Retinal pigment epithelial cell (primary cell): Measurements from ENCODE around the gene PPP1R14B.

Experiments
- DNase-seq: peaks from one replicate; pipeline ENCODE4 v3.0.0-alpha.2; 2010; ENCODE audit warnings: low read depth
- H3K4me3 ChIP-seq: 2 replicates; pipeline ENCODE4 v1.5.1; 2011; ENCODE audit warnings: mild to moderate bottlenecking, low read length, control low read depth, moderate library complexity
- TF ChIP-seq, protein P1 (sequence below): conservative IDR thresholded peaks from 2 replicates; pipeline ENCODE4 v1.5.1; 2011; ENCODE audit warnings: low read depth, low read length, control low read depth, inconsistent platforms

The PPP1R14B gene

DNA sequence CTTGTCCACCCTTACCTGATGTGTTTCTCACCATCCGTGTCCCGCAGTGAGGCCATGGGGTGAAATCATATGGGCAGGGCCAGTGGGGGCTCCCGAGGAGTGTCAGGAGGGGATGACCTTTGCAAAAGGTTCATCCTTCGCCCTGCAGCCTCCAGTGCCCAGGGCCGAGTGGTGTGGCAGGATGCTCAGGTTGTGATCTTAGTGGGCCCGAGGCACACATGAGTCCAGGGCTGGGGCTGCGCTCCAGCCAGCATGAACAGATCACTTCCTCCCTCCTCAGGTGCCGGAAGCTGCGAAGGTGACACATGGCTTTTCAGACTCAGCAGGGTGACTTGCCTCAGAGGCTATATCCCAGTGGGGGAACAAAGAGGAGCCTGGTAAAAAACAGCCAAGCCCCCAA, 8.7 kb downstream of the PPP1R14B start:
- no peak for DNase-seq
- TF ChIP-seq, protein P1, sequence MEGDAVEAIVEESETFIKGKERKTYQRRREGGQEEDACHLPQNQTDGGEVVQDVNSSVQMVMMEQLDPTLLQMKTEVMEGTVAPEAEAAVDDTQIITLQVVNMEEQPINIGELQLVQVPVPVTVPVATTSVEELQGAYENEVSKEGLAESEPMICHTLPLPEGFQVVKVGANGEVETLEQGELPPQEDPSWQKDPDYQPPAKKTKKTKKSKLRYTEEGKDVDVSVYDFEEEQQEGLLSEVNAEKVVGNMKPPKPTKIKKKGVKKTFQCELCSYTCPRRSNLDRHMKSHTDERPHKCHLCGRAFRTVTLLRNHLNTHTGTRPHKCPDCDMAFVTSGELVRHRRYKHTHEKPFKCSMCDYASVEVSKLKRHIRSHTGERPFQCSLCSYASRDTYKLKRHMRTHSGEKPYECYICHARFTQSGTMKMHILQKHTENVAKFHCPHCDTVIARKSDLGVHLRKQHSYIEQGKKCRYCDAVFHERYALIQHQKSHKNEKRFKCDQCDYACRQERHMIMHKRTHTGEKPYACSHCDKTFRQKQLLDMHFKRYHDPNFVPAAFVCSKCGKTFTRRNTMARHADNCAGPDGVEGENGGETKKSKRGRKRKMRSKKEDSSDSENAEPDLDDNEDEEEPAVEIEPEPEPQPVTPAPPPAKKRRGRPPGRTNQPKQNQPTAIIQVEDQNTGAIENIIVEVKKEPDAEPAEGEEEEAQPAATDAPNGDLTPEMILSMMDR, result no peak
- H3K4me3 ChIP-seq, result no peak overlapping the region

DNA sequence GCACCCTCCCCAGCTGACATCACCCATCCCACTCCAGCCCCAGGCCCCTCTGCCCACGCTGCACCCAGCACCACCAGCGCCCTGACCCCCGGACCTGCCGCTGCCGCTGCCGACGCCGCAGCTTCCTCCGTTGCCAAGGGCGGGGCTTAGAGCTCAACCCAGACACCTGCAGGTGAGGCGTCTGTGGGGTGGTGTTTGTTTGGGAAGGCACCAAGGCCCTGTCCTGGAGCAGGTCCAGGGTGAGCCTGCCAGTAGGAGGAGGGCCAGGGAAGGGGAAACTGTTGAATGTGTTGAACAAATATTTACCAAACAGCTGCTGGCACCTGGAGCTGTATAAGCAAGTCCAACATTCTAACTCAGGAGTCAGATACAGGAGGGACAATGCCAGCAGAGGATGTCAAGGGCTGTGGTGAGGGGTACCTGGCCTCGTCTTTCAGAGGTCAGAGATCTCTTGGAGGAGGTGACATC, 9.2 kb downstream of the PPP1R14B start:
- DNase-seq, result no peak
- TF ChIP-seq, protein P1, result no peak
- H3K4me3 ChIP-seq, result no peak overlapping the region

DNA sequence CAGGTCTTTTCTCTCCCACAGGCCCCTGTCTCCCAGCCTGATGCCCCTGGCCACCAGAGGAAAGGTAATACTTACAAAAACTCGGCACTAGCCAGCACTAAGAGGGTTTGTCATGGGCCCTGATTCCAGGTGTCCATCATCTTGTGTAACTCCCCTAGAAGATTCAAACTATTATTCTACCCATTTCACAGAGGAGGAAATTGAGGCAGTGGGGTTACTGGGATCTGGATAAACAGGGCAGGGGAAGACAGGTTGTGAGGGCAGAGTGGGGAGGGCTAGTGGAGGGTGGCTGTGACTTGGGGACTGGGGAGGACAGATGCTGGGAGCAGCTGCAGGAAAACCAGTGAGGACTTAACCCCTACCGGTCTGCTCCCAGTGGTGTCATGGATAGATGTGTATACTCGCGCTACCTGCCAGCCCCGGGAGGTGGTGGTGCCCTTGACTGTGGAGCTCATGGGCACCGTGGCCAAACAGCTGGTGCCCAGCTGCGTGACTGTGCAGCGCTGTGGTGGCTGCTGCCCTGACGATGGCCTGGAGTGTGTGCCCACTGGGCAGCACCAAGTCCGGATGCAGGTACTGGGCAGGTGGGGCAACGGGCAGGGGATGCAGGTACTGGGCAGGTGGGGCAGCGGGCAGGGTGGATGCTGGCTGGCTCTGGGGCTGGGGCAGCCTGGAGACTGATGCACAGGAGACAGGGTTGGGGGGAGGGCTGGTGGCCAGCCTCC, 11.1 kb downstream of the PPP1R14B start:
- peak overlapping the region; percentile 63 for H3K4me3 ChIP-seq

DNA sequence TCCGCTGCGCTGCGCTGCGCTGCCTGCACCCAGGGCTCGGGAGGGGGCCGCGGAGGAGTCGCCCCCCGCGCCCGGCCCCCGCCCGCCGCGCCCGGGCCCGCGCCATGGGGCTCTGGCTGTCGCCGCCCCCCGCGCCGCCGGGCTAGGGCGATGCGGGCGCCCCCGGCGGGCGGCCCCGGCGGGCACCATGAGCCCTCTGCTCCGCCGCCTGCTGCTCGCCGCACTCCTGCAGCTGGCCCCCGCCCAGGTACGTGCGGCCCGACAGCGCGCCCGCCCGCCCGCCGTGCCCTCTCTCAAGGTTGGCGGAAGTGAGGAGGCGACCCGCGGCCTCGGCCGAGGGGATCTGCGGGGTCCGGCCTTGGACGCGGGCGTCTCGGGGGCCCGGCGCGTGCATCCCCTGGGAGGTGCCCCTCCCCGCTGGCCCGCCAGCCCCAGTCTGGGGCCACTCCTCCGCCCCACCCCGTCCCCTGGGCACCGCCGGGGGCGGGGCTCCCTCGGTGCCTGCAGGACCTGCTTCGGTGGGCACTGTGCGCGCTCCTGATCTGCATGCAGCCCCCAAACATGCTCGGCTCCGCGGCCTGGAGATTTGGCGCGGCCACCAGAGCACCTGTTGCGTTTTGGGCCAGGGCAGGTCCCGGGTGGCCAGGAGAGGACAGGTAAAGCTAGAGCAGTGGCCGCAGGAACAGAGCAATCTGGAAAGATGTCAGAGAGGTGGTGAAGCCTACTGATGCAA, 11.9 kb downstream of the PPP1R14B start:
- H3K4me3 ChIP-seq, result peak overlapping the region; percentile 63
- no peak for DNase-seq
- TF ChIP-seq, protein P1, result no peak

More for the DNA sequence above, 11.1 kb downstream of the PPP1R14B start:
- TF ChIP-seq, protein P1, result no peak
- DNase-seq, result no peak

DNA sequence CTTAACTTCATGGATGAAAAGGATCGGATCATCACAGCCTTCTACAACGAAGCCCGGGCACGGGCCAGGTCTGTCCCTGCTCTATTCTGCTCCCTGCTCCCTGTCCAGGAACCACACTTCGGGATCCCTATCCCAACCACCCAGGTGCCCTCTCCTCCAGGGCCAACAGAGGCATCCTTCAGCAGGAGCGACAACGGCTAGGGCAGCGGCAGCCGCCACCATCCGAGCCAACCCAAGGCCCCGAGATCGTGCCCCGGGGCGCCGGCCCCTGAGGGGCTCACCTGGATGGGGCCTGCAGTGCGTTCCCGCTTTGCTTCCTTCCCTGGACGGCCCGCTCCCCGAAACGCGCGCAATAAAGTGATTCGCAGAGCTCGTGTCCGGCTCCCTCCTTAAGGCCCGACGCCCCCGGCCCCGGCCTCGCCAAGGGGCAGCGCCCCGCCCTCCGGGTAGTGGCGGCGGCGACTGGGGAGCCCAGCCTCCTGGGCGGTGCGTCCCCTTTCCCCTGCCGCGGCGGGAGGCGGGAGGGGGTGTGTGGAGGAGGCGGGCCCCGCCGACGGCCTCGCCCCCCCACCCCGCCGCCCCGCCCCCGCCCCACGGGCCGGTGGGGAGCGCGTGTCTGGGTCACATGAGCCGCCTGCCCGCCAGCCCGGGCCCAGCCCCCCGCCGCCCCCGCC, 12.7 kb downstream of the PPP1R14B start, which contains the start of gene VEGFB:
VEGFB (plus strand) TSS at position 672 of the 674 bp plus-strand sequence. CDS start 250 bp downstream, outside the sequence.
- H3K4me3 ChIP-seq, result peak within 1 kb of the TSS; percentile 63
- DNase-seq, result no peak
- TF ChIP-seq, protein P1, result no peak

DNA sequence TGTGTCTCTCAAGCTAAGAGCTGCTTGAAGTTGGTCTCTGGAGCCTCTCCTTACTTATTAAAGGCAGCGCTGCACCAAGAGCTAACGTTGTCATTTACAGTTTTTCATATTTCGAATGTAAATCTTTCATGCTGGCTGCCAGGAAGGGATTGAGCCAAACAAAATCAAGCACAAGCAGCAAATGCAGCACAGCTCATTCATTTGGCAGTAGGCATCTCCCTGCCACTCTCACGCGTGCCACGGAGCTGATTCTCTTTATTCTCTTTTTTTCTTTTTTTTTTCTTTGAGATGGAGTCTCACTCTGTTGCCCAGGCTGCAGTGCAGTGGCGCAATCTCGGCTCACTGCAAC, 13.8 kb downstream of the PPP1R14B start:
- TF ChIP-seq, protein P1, result no peak
- no peak for DNase-seq
- no peak overlapping the region for H3K4me3 ChIP-seq
